Activated gamma-delta T cell treated with Interleukin-2 at 50 U/mL for 16 hours (primary cell): ENCODE data around the gene PSMC5.
A peak's percentile ranks its signal among the peaks of the same experiment; 100 is the strongest.
"Not testable (repeated sequence)": the region's sequence is repeated elsewhere in the genome, so short reads cannot be mapped to it uniquely, and the experiment has no call there.

ENCODE experiments used
- DNase-seq: peaks from one replicate; pipeline ENCODE4 v3.0.0-alpha.2; 2020

The PSMC5 gene

GRCh38 chr17:63827002-63827800, at the start of gene PSMC5, which contains the start of gene FTSJ3:
PSMC5 (plus strand) TSS chr17:63827431; CDS start chr17:63827491, 60 bp downstream.
FTSJ3 (minus strand) TSS chr17:63827663; CDS start chr17:63826902, 761 bp downstream.
- peak; percentile 96 for DNase-seq

- no peak for DNase-seq
These were observed 46.7 kb upstream of the PSMC5 start for GRCh38 chr17:63780507-63780906.

GRCh38 chr17:63780928-63781327, 46.3 kb upstream of the PSMC5 start:
- no peak for DNase-seq

GRCh38 chr17:63783522-63783921, 43.7 kb upstream of the PSMC5 start:
- DNase-seq: no peak

GRCh38 chr17:63785556-63785955, 41.7 kb upstream of the PSMC5 start:
- no peak for DNase-seq

- DNase-seq: no peak
These were observed 41.1 kb upstream of the PSMC5 start for GRCh38 chr17:63786117-63786516.

GRCh38 chr17:63786971-63787711, 40.1 kb upstream of the PSMC5 start:
- DNase-seq: no peak

- no peak for DNase-seq
These were observed 37.2 kb upstream of the PSMC5 start for GRCh38 chr17:63790057-63790456.

GRCh38 chr17:63792055-63792729, 35.0 kb upstream of the PSMC5 start:
- no peak for DNase-seq

GRCh38 chr17:63796375-63796774, 30.9 kb upstream of the PSMC5 start:
- DNase-seq: not testable (repeated sequence)

- no peak for DNase-seq
These were observed 28.6 kb upstream of the PSMC5 start for GRCh38 chr17:63798572-63799106.

GRCh38 chr17:63800783-63801182, 26.4 kb upstream of the PSMC5 start:
- no peak for DNase-seq

GRCh38 chr17:63804328-63804727, 22.9 kb upstream of the PSMC5 start:
- no peak for DNase-seq

- no peak for DNase-seq
These were observed 21.6 kb upstream of the PSMC5 start for GRCh38 chr17:63805591-63805990.

GRCh38 chr17:63809970-63810369, 17.3 kb upstream of the PSMC5 start:
- DNase-seq: no peak

GRCh38 chr17:63816123-63816522, 11.1 kb upstream of the PSMC5 start:
- no peak for DNase-seq

- no peak for DNase-seq
These were observed 10.6 kb upstream of the PSMC5 start for GRCh38 chr17:63816669-63817068.

- DNase-seq: no peak
These were observed 9.4 kb upstream of the PSMC5 start for GRCh38 chr17:63817736-63818385.

GRCh38 chr17:63819131-63819530, 8.1 kb upstream of the PSMC5 start:
- no peak for DNase-seq

- no peak for DNase-seq
These were observed 7.4 kb upstream of the PSMC5 start for GRCh38 chr17:63819585-63820537.

GRCh38 chr17:63820963-63821561, 6.2 kb upstream of the PSMC5 start:
- DNase-seq: no peak
